GM18519 (cell line): Measurements from ENCODE around the gene ITGA8.
"Not testable (repeated sequence)": the region's sequence is repeated elsewhere in the genome, so short reads cannot be mapped to it uniquely, and the experiment has no call there.

Experiments
- ATAC-seq: cut with Tn5 transposase; IDR thresholded peaks from one replicate; pipeline ENCODE4 v1.9.1; 2021; ENCODE audit warnings: mild to moderate bottlenecking, moderate library complexity; ENCODE audit not compliant: unreplicated experiment, low FRiP score

The ITGA8 gene

GRCh38 chr10:15567952-15568351 is 151.8 kb downstream of the ITGA8 start:
- ATAC-seq, result no peak

- ATAC-seq, result no peak
Measured at GRCh38 chr10:15563246-15563645, 156.5 kb downstream of the ITGA8 start.

GRCh38 chr10:15562578-15562977 is 157.1 kb downstream of the ITGA8 start:
- no peak for ATAC-seq

GRCh38 chr10:15562116-15562515 is 157.6 kb downstream of the ITGA8 start:
- no peak for ATAC-seq

GRCh38 chr10:15558136-15558535 is 161.6 kb downstream of the ITGA8 start:
- no peak for ATAC-seq

- ATAC-seq, result not testable (repeated sequence)
Measured at GRCh38 chr10:15557168-15557567, 162.6 kb downstream of the ITGA8 start.

DNA sequence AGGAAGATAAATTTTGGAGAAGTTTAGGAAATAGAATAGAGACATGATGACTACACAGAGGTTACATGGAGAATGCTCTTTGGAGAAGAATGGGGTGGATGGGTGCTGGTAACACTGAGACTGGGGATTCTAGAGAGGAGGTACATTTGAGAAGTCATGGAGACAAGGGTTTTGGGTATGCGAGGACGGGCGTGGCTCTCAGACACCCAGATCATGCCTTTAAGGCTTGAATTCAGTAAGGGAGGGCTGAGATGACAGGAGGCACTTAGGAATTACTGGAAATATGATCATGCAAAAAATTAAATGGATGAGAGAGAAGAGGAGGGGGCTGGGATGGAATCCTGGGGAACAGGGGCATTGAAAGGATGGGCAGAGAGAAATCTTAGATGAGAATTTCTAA is 168.8 kb downstream of the ITGA8 start:
- no peak for ATAC-seq

DNA sequence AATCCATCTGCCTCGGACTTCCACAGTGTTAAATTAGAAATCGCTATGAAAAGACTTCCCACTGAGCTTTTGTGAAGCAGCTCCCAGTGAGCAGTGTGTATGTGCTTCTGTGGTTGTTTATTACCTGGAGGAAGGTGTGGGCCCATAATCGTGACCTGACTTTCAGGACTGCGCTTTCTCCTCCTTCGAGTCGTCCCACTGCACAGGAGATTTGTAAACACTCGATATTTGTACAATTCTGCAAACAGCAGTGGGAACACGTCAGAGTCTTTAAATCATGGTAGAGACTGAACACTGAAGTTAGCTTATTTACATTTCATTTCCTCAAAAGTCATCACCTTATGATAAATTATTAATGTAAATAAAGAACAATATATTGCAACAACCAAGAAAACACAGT is 171.4 kb downstream of the ITGA8 start:
- ATAC-seq, result no peak

DNA sequence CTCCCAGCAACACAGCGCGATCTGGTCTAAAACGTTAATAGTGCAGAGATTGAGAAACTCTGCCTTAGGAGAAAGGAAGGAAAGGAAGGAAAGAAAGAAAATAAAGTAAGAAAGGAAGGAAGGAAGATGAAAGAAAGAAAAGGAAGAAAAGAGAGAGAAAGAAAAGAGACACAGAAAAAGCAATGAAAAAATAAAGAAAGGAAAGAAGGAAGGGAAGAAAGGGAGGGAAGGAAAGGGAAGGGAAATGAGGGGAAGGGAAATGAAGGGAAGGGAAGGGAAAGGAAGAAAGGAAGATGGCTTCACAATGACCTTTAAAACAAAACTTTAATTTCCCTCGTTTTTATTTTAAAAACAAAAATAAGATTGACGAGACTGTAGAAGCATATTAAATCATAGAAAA is 173.1 kb downstream of the ITGA8 start:
- no peak for ATAC-seq

GRCh38 chr10:15545884-15546283 is 173.8 kb downstream of the ITGA8 start:
- no peak for ATAC-seq

DNA sequence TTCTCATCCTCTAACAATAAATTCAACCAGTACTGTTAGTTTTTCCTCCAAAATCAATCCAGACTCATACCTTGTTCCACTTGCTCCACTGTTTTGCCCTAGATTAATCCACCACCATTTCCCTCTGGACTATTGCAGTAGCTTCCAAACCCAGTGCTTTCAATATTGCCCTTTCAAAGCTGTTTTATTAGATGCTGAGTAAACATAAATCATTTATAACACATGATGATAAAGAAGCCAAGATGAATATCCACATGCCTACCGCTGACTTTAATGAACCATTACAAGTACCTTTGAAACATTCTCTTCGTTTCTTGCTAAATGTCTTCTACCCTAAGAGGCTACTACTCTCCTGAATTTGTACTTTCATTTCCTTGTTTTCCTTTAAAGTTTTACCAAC is 174.5 kb downstream of the ITGA8 start:
- ATAC-seq, result no peak

GRCh38 chr10:15543994-15544393 is 175.7 kb downstream of the ITGA8 start:
- no peak for ATAC-seq

DNA sequence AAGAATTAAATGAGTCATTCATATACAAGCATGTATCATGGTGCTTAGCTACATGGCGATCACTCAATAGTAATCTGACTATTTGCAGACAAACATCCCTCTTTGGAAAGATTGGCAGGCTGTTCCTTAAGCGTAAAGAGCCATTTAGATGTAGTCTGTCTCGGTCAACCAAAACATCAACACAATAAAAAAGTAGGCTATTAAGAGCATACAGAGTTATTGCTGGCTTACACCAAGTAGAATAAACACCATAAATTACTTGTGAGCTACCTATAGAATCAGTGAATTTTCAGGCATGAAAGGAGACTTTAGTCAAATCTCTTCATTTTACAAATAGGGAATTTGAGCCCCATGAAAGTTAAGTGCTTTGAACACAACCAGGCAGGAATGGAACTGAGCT is 176.9 kb downstream of the ITGA8 start:
- ATAC-seq, result no peak

DNA sequence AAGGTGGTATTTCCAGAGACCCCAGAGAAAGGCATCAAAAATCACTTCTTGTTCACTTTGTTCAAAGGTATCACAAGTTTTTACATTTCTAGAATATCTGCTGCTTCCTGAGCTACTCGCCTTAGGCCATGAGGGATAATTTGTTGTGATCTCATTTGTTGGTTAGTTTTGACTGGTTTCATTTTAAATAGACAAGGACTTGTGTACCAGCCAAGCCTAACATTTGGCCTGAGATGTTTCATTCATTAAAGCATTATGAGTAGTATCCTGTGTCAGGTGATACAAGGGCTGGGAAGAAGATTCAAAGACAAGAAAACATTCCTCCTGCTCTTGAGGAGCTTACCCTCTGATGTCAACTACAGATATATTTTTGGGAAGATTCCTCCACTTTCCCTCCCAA is 178.3 kb downstream of the ITGA8 start:
- no peak for ATAC-seq

DNA sequence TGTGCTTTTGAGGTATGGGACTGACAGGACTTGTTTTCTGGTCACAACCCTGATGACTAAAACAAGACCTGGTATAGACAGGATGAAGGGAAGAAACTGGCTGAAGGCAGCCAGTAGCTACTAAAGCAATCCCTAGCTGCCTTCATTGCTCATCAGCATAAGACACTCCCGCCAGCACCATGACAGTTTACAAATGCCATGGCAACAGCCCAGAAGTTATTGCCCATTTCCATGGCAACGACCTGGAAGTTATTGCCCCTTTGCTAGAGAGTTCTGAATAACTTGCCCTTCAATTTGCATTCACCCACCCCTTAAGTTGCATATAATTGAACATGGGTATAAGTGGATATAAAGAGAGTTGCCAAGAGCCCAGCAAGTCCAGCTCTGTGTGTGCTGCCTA is 179.0 kb downstream of the ITGA8 start:
- no peak for ATAC-seq

- no peak for ATAC-seq
Measured at GRCh38 chr10:15539262-15539661, 180.5 kb downstream of the ITGA8 start.

DNA sequence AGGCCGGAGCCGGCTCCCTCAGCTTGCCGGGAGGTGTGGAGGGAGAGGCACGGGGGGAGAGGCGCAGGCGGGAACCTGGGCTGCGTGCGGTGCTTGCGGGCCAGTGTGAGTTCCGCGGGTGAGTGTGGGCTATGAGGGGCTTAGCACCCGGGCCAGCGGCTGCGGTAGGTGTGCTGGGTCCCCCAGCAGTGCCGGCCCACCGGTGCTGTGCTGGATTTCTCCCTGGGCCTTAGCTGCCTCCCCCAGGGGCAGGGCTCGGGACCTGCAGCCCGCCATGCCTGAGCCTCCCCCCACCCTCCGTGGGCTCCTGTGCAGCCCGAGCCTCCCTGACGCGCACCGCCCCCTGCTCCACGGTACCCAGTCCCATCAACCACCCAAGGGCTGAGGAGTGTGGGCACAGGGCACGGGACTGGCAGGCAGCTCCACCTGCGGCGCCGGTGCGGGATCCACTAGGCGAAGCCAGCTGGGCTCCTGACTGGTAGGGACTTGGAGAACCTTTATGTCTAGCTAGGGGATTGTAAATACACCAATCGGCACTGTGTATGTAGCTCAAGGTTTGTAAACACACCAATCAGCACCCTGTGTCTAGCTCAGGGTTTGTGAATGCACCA is 184.7 kb downstream of the ITGA8 start:
- not testable (repeated sequence) for ATAC-seq

DNA sequence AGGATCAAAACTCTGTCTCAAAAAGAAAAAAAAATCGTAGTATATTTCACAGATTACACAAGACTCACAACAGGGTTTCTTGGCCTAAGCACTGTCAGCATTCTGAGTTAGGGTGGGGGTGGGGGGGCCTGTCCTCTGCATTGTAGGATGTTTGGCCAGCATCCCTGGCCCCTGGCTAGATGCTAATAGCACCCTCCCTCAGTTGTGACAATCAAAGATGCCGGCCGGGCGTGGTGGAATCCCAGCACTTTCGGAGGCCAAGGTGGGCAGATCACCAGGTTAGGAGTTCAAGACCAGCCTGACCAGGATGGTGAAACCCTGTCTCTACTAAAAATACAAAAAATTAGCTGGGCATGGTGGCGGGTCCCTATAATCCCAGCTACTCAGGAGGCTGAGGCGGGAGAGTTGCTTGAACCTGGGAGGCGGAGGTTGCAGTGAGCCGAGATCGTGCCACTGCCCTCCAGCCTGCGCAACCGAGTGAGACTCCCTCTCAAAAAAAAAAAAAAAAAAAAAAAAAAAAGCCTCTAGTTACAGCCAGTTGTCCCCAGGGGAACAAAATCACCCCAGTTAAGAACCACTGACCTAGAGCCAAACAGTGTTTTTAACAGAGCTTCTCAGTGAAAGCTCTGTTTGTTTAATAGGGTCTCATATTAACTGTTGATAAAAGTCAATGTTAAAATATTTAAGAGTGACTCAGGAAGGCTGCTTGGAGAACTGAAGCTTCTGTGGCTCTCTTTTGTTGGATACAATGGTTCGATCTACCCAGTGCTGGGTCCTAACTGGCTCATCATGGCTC is 187.6 kb downstream of the ITGA8 start:
- no peak for ATAC-seq

GRCh38 chr10:15528859-15529239 is 190.9 kb downstream of the ITGA8 start:
- no peak for ATAC-seq

DNA sequence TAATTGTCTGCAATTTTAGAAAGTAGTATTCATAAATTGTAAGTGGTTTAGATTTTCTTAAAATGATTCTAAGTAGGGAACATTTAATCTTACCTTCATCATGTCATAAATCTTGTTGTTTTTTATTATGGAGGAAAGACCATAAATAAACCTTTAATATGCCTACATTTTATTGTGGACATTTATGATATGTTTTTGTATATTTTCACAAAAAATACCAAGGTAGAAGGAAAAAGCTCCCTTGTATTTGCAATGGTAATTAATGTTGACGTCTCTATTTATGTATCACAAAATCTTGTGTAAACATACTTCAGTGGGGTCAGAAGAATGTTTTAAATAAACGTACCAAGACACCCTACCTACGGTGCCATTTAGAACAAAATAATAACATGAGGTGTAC is 193.0 kb downstream of the ITGA8 start:
- no peak for ATAC-seq

- ATAC-seq, result no peak
Measured at GRCh38 chr10:15521328-15521903, 198.3 kb downstream of the ITGA8 start.

DNA sequence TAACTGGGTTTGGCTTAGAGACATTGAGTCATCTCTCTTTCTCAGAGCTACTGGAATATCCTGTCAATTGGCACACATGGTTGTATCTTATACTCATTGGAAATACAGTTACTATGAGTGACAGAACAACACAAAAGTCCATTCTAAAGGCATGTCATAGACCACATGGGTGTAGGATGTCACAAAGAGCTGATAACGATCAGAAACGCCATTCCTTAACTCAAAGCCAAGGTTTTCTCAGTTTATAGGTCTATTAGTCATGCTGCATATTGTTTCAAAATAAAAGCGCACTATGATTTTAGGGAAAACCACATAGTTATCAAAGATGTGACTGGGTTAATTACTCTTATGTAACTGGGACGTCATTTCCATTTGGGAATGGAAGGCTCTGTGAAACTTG is 201.5 kb downstream of the ITGA8 start:
- ATAC-seq, result no peak
